NCI-H460 (cell line): ENCODE data around the gene POLD2. TPM values are rescaled to one million over a fixed set of nuclear protein-coding genes. Genes with fewer than 3 reads are reported as not detected.

ENCODE experiments used
- DNase-seq: peaks from one replicate; pipeline ENCODE4 v3.0.0-alpha.2; 2016; ENCODE audit warnings: low read depth; ENCODE audit errors: extremely low read depth
- total RNA-seq: library from RNA; depleted of rRNA; stranded (reverse); fragments of >200 nt; shearing (Covaris generic); gene quantifications from 2 replicates; pipeline ENCODE4 v1.2.3, GENCODE V29; 2014

Gene POLD2
- total RNA-seq, 1 experiment from 2014 or later: 151 TPM

DNA sequence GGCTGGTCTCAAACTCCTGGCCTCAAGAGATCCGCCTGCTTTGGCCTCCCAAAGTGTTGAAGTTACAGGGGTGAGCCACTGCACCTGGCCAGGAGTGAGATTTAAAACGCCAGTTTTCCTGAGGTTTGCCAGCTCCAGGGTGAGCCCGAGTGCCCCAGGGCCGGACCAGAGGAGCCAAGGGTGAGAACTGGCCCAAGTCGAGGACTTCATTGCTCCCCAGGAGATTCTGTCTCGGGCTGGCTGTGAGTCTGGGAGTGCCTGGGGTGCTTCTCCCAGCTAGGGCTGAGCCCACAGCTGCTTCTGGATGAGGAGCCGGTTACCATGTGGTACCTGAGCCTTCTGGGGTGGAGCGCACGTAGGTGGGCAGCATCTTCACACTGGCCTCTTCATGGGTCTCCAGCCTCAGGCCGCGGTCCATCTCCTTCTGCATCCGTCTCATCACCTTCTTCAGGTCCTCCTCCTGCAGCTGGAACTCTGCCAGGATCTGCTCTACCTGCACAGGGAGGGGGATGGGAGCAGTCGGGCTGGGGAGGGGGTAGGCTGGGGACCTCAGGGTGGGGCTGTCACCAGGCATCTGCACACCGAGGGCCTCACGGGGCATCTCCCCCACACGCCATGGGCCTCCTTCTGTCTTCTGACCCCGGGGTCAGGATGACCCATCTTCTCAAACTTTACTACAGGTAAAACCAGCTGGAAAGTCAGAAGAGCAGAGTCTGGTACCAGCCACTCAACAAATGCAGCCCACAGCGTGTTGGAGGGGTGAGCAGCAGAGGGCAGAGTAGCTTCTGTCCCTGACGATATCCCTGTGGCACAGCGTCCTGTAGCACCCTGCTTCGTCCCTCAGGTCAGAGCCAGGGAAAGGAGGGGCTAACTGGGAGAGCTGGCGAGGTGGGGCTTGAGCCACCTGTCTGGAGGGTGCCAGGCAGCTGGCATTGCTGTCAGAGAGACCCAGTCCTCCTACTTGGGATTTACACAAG, 29.9 kb upstream of the POLD2 start:
- no peak for DNase-seq

DNA sequence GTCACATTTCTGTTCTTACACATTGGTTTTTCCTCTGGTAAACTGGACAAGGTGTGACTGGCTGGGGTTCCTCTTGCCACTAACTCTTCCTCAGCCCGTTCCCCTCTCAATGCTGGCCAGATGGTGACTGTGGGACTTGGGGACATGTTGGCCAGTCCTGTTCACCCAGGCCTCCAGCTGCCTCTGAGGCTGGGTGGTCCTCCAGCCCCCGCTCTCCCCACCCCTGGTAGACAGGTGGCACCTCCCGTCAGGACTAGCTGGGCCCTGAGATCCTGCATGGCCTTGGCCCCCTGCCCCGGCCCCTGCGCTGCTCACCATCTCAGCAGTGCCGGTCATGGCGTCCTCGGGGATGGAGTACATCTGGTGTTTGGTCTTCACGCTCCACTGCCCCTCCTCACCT, 28.6 kb upstream of the POLD2 start:
- DNase-seq: no peak

DNA sequence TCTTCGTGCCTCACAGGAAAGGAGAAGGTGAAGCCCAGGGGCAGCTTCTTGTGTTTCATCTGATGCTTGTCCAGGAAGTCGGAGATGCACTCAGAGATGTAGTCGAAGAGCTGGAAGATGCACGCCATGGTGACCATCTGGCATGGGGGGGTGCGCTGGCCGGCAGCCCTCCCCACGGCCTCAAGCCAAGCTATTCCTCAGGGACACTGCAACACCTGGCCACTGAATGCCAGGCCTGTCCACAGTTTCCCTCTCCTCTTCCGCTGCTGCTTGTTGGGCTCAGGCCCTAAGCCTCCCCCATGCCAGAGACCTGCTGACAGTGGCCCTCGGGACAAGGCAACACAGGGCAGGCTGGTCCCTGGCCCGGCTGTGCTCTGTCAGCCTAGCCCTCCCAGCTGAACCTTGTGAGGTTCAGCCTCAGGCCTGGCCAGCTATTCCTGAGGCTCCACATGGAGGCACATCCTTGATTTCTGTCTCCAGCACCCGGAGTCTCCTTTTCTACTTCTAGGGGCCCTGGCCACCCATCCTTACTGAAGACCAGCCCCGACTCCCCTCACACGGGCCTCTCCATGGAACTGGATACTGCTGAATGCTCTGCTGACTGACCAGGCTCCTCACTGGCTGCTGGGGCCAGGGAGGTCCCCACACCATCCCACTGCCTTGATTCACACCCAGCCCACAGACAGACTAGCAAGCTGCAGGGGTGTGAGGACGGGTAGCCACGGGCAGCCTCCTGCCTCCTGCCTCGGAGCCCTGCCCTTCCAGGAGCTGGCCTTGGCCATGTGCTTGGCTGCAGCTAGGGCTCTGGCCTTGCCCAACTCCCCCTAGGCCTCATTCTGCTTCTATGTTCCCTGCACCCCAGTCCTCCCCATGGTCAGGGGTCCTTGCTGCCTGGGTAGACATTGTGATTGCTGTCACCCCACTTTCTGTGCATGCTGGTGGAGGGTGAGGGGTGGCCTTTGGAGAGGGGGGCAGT, 27.9 kb upstream of the POLD2 start:
- DNase-seq: no peak

DNA sequence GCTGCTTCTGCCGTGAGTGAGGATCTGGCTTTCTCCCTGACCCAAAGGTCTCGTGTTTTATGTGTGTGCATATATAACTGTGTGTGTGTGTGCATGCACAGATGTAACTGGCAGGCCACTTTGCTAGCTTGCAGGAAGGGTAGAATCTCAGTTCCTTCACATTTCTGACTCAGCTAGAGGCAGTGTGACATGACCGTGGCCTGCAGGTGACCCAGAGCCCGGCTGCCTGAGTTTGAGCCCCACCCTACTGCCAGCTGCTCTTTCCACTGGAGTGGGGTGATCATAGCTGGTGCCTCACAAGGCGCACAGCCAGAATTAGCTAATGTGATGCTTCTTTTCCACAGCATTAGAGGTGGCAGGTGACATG, 27.1 kb upstream of the POLD2 start:
- DNase-seq: no peak

GRCh38 chr7:44149571-44150465, 26.5 kb upstream of the POLD2 start:
- no peak for DNase-seq

GRCh38 chr7:44148961-44149536, 25.7 kb upstream of the POLD2 start:
- DNase-seq: no peak

- no peak for DNase-seq
These were observed 24.8 kb upstream of the POLD2 start for GRCh38 chr7:44148166-44148565.

DNA sequence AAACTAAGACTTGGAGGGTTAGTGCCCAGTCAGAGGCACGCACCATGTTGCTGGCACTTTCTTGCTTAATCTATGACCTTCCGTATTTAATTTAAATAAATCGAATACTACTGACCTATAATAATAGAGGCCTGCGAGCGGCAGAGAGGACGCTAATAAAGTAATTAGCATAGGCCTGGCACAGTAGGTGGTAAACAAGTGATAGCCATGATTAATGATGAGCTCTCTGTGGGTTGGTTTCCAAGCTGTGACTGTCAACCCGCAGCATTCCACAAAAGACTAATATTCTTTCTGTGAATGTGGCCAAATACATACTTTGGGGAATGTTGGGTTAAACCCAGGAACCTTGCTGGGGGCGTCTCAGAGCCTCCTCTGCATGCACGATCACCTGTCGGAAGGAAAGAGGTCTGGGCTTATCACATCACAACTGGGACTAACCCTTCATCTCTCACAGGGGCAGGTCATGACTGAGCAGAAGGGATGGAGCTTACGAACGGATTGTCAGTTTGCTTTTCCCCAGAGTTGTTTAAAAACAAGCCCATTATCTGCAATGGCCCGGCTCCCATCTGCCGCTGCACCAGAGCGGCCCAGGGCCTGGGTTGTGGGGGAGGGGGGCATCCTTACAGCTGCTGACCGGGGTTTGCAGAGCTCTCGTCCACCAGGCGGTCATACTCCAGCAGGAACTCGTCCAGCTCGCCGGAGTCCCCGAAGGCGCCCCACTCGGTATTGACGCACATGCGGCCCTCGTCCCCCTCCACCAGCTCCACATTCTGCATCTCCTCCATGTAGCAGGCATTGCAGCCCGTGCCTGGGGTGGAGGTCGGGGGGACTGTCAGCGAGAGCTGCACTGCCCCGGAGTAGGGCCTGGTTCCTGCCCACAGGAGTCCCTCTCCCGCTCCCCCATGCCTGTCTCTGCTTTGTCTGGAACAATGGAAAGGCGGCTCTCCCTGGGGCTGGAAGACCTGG, 24.0 kb upstream of the POLD2 start:
- no peak for DNase-seq

DNA sequence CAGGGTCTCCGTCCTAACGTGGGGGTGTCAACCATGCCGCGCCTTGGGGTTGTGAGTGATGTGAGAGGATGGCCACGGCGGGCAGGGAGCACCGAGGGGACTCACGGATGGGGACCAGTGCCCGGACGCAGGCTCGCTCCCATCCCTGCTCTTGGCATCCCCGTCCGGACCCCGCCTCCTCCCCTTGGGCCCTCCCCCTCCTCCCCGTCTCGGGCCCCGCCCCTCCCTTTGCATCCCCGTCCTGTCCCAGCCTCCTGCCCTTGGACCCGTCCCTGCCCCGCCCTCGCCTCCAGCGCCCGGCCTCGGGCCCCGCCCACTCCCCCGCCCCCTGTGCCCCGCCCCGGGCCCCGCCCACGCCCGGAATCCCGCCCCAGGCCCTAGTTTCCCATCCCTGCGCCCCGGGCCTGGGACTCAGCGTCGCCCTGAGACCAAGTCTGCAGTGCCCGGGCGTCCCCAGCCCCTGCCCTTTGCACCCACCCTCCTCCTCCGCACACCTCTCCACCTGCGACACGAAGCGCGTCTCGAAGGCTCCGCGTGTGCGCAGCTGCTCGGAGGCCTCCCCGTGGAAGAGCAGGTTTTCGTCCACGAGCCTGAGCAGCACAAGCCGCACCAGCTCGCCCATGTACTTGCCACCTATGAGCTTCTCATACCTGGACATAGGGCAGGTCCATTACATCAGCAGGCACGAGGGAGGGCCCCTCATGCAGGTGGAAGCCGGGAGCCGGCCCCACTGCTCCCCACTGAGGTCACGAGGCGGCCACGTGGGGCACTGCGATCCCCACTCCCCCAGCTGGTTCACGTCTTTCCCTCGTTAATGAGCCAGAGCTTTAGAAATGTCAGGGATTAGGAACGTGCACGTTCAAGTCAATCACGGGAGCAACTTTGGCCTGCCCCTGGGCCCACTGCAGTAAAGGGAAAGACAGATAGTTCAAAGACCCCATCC, 22.9 kb upstream of the POLD2 start:
- peak; percentile 20 for DNase-seq

GRCh38 chr7:44145479-44145968, 22.2 kb upstream of the POLD2 start:
- no peak for DNase-seq

DNA sequence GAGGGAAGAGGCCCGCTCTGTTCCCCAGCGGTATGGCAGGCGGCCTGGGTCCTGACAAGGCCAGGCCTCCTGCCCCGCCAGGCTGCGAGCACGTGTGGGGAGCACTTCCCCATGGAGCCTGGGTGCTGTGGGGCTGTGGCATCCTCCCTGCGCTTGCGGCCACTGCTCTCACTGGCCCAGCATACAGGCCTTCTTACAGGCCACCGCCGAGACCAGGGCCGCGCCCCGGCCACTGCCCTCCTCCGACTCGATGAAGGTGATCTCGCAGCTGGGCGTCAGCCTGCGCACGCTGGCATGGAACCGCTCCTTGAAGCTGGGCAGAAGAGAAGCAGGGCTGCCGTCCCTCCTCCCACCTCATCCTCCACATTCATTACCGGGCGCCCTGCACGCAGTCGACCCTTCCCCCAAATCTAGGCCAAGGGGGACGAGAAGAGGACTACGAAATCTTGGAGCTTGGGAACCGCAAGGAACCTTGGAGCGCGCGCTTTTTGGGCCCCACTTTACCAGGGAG, 21.7 kb upstream of the POLD2 start:
- no peak for DNase-seq

- DNase-seq: no peak
These were observed 21.1 kb upstream of the POLD2 start for GRCh38 chr7:44144426-44144967.

- no peak for DNase-seq
These were observed 20.4 kb upstream of the POLD2 start for GRCh38 chr7:44143646-44144250.

- no peak for DNase-seq
These were observed 18.7 kb upstream of the POLD2 start for GRCh38 chr7:44142028-44142427.

GRCh38 chr7:44141221-44141850, 18.0 kb upstream of the POLD2 start, which contains the start of gene MYL7:
Gene MYL7 (minus strand): TSS chr7:44141332. CDS start chr7:44141305, 27 bp downstream.
- no peak for DNase-seq

GRCh38 chr7:44140341-44140740, 17.0 kb upstream of the POLD2 start:
- DNase-seq: no peak
